Tibial nerve (tissue), 4 donors: ENCODE measurements around the gene ADGRB3. TPM values are rescaled to one million over a fixed set of nuclear protein-coding genes. Genes with fewer than 3 reads are reported as not detected.

Experiments
- DNase-seq, 2 donors: peaks; one replicate each; pipeline ENCODE4 v3.0.0-alpha.2; 2019; ENCODE audit warnings: low spot score in 2 of 2
- H3K27ac ChIP-seq, 4 donors: fragments of 200-600 bp; sonication (generic) in 3 of 4; one replicate each; pipeline ENCODE4 v1.5.1; 2017 to 2019; ENCODE audit warnings: mild to moderate bottlenecking in 1 of 4
- H3K27me3 ChIP-seq, 2 donors: fragments of 200-600 bp; sonication (generic) in 1 of 2; one replicate each; pipeline versions ENCODE4 v1.5.1 to v1.6.0; 2017 to 2019
- H3K36me3 ChIP-seq, 3 donors: fragments of 200-600 bp; sonication (generic); one replicate each; pipeline ENCODE4 v1.5.1; 2018 to 2019
- H3K4me1 ChIP-seq, 4 donors: fragments of 200-600 bp; sonication (generic) in 3 of 4; one replicate each; pipeline ENCODE4 v1.5.1; 2017 to 2019
- H3K4me3 ChIP-seq, 4 donors: fragments of 200-600 bp; sonication (generic) in 3 of 4; one replicate each; pipeline ENCODE4 v1.5.1; 2017 to 2019; ENCODE audit warnings: mild to moderate bottlenecking in 1 of 4, moderate library complexity in 1 of 4
- H3K9me3 ChIP-seq, 4 donors: fragments of 200-600 bp; sonication (generic) in 3 of 4; one replicate each; pipeline ENCODE4 v1.5.1; 2017 to 2019
- CTCF ChIP-seq, 5 experiments: fragments of 200-600 bp in 3 of 5; fragments of 450-650 bp in 2 of 5; sonication (generic) in 3 of 5; IDR thresholded peaks; one replicate each; pipeline ENCODE4 v1.5.1; 2016 to 2019; ENCODE audit warnings: antibody characterized with exemption in 5 of 5, mild to moderate bottlenecking in 3 of 5, moderate library complexity in 2 of 5
- EP300 ChIP-seq, 2 donors: sonication (generic); formaldehyde crosslinking; IDR thresholded peaks; one replicate each; pipeline ENCODE4 v1.6.1; 2017; ENCODE audit warnings: antibody characterized with exemption in 2 of 2, mild to moderate bottlenecking in 1 of 2
- POLR2A ChIP-seq, 2 donors: fragments of 450-650 bp; IDR thresholded peaks; one replicate each; pipeline ENCODE4 v1.6.1; 2017; ENCODE audit warnings: antibody characterized with exemption in 2 of 2, mild to moderate bottlenecking in 2 of 2, moderate library complexity in 2 of 2
- WGBS, 2 donors: methylation state at CpG; one replicate each; pipeline ENCODE4 v1.1.5; 2018; 5-methylcytosine and 5-hydroxymethylcytosine counted together
- total RNA-seq, 4 donors: library from RNA; depleted of rRNA; stranded (reverse); fragments of >200 nt; gene quantifications; one replicate each; pipeline ENCODE4 v1.1.0, GENCODE V29; 2016

The ADGRB3 gene
- total RNA-seq, 4 donors from 2014 or later = 9.0 to 17.9 (median 11.4) TPM

GRCh38 chr6:69392745-69393144, 757.7 kb downstream of the ADGRB3 start:
- H3K9me3 ChIP-seq = no peaks in the 10 kb centered on the region
- no peak for DNase-seq
- no peak overlapping the region for H3K27ac ChIP-seq
- no peak overlapping the region for H3K4me3 ChIP-seq
- H3K36me3 ChIP-seq = peaks cover 0 to 5% (median 0%) of the 10 kb centered on the region in 3 donors
- TF ChIP-seq CTCF (IDR thresholded peaks at IDR 0.05) = no peak
- TF ChIP-seq POLR2A (IDR thresholded peaks at IDR 0.05) = no peak
- no peak for TF ChIP-seq EP300 (IDR thresholded peaks at IDR 0.05)
- no peaks in the 10 kb centered on the region for H3K27me3 ChIP-seq
- H3K4me1 ChIP-seq = no peaks in the 10 kb centered on the region
- 88 to 91% methylated on average over 7 of the region's 7 CpGs for WGBS, 2 donors

- Histone ChIP-seq H3K9me3 (no peaks in the 10 kb centered on the region), H3K27me3 (no peaks in the 10 kb centered on the region), H3K36me3 (no peaks in the 10 kb centered on the region), H3K27ac (no peak overlapping the region), H3K4me1 (no peaks in the 10 kb centered on the region), H3K4me3 (no peak overlapping the region)
- 45 to 58% methylated on average over 3 of the region's 3 CpGs for WGBS, 2 donors
- DNase-seq = no peak
- TF ChIP-seq POLR2A (IDR thresholded peaks at IDR 0.05) (no peak), EP300 (IDR thresholded peaks at IDR 0.05) (no peak), CTCF (IDR thresholded peaks at IDR 0.05) (no peak)
Measured at GRCh38 chr6:69398311-69398710, 763.2 kb downstream of the ADGRB3 start.

GRCh38 chr6:69398729-69399128, 763.6 kb downstream of the ADGRB3 start:
- Histone ChIP-seq H3K27me3 (no peaks in the 10 kb centered on the region), H3K4me1 (no peaks in the 10 kb centered on the region), H3K9me3 (no peaks in the 10 kb centered on the region), H3K36me3 (no peaks in the 10 kb centered on the region), H3K4me3 (no peak overlapping the region), H3K27ac (no peak overlapping the region)
- 43 to 59% methylated on average over 2 of the region's 2 CpGs for WGBS, 2 donors
- DNase-seq = no peak
- TF ChIP-seq POLR2A (IDR thresholded peaks at IDR 0.05) (no peak), EP300 (IDR thresholded peaks at IDR 0.05) (no peak), CTCF (IDR thresholded peaks at IDR 0.05) (no peak)

GRCh38 chr6:69408886-69409285, 773.8 kb downstream of the ADGRB3 start:
- no peaks in the 10 kb centered on the region for H3K4me1 ChIP-seq
- H3K27ac ChIP-seq = no peak overlapping the region
- H3K27me3 ChIP-seq = no peaks in the 10 kb centered on the region
- peaks cover 0 to 31% (median 0%) of the 10 kb centered on the region in 4 donors for H3K9me3 ChIP-seq
- WGBS, 2 donors = 41 to 62% methylated on average over 3 of the region's 3 CpGs
- H3K4me3 ChIP-seq = no peak overlapping the region
- DNase-seq = no peak
- H3K36me3 ChIP-seq = no peaks in the 10 kb centered on the region
- no peak for TF ChIP-seq EP300 (IDR thresholded peaks at IDR 0.05)
- TF ChIP-seq POLR2A (IDR thresholded peaks at IDR 0.05) = no peak
- TF ChIP-seq CTCF (IDR thresholded peaks at IDR 0.05) = no peak

GRCh38 chr6:69416776-69417175, 781.7 kb downstream of the ADGRB3 start:
- TF ChIP-seq CTCF (IDR thresholded peaks at IDR 0.05) (no peak), EP300 (IDR thresholded peaks at IDR 0.05) (no peak), POLR2A (IDR thresholded peaks at IDR 0.05) (no peak)
- WGBS, 2 donors = 17 to 22% methylated on average over 2 of the region's 2 CpGs

More at GRCh38 chr6:69416776-69417175, 781.7 kb downstream of the ADGRB3 start:
- no peaks in the 10 kb centered on the region for H3K4me1 ChIP-seq
- H3K27me3 ChIP-seq = no peaks in the 10 kb centered on the region
- no peak overlapping the region for H3K27ac ChIP-seq
- no peaks in the 10 kb centered on the region for H3K9me3 ChIP-seq
- no peak for DNase-seq
- H3K4me3 ChIP-seq = no peak overlapping the region
- no peaks in the 10 kb centered on the region for H3K36me3 ChIP-seq
